Right ventricle myocardium superior (tissue), 1 donor: ENCODE measurements around the gene LCE1E. TPM values are rescaled to one million over a fixed set of nuclear protein-coding genes. Genes with fewer than 3 reads are reported as not detected.

Experiments
- ATAC-seq: fragments of 200-7000 bp; cut with Tn5 transposase; one replicate; pipeline ENCODE4 v1.9.1; 2020; ENCODE audit warnings: mild to moderate bottlenecking; ENCODE audit not compliant: poor library complexity
- DNase-seq: peaks from one replicate; pipeline ENCODE4 v3.0.0-alpha.2; 2020
- intact Hi-C: fragments of 100-400 bp; cut with DNase I; formaldehyde crosslinking; loops from one replicate; pipeline ENCODE4 v1.11.2; 2022
- total RNA-seq: library from RNA; stranded (reverse); fragmentation: NEBNext Ultra II Directional; extraction: Animal tissue kit (Norgen Biotek cat#: 25700); gene quantifications from one replicate; pipeline ENCODE4 v1.2.1, GENCODE V29; 2021
- donor health status: DM: no; HTN: yes; CAD: no; lungs with severe emphysema.

The LCE1E gene
- total RNA-seq, 1 donor from 2014 or later: not detected

DNA sequence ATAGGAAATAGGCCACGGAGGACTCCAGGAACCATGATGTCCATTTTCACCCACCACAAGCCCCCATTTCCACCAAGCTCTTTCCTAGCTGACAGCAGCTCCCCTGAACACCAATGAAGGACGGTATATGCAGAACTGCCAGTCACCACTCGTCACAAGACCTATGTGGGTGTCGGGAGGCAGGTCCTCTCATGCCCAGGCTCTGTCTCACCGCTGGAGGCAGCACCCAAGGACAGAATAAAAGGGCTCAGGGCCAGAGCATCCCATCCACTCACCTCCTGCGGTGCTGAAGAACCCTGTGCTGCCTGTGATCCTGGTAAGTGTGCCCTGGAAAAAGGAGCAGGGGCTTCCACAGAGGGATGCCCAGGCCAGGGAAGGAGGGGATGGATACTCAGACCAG, 11.2 kb upstream of the LCE1E start, which contains the start of gene LCE1F:
TSS of gene LCE1F (plus strand) at position 266 of the 400 bp plus-strand sequence. CDS start 1,232 bp downstream, outside the sequence.
- DNase-seq (no peak), ATAC-seq (no peak)
- intact Hi-C loops: no loop called here

DNA sequence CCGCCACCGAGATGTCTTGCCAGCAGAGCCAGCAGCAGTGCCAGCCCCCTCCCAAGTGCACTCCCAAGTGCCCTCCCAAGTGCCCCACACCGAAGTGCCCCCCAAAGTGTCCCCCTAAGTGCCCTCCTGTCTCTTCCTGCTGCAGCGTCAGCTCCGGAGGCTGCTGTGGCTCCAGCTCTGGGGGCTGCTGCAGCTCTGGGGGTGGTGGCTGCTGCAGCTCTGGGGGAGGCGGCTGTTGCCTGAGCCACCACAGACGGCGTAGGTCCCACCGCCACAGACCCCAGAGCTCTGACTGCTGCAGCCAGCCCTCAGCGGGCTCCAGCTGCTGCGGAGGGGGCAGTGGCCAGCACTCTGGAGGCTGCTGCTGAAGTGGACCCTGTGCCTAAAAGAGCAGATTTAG, 9.7 kb upstream of the LCE1E start:
- no peak for DNase-seq
- intact Hi-C loops: no loop called here
- ATAC-seq: no peak

DNA sequence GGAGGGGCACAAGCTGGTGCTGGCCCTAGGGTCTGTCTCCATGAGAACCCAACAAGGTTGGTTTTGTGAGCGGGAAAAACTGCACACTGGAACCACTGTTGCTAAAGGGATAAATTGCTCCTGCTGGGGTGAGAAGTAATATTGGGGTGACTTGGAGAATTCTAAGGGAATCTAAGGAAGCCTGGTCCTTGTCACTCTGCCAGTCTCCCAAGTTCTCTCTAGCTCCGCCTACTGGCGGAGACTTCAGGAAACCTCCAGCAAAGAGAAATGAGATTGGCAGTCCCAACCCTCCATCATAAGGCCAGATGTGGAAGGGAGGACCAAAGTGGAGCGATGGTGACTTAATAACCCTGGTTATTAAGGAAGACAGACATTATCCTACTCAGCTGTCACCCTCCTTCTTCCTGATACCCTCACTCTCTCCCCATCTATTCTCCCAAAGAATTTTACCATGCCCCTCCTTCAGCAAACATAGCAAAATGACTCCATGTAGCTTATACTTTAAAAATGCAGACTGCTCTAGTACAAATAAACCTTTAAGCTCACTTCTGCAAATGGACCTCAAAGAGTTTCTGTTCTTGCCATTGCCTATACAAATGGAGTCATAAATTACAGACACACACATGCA, 8.4 kb upstream of the LCE1E start:
- intact Hi-C loops: no loop called here
- DNase-seq: no peak
- ATAC-seq: no peak

DNA sequence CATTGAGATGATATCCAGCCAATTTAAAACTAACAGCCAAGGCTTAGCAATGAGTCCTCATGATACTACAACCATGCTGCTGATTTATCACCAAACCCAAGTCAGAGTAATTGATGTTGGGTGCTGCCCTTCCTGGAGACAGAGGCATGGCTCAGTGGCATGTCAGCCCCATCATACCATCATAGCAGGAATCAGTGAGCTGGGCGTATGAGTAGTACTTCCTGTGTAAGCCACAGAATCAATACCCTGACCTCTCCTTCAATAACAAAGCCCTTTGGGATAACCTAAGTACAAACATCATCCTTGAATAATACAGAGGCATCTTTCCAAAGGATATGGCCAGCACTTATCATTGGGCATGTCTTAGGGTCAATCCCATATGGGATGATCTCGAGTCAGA, 3.0 kb upstream of the LCE1E start:
- intact Hi-C loops: no loop called here
- ATAC-seq: no peak

DNA sequence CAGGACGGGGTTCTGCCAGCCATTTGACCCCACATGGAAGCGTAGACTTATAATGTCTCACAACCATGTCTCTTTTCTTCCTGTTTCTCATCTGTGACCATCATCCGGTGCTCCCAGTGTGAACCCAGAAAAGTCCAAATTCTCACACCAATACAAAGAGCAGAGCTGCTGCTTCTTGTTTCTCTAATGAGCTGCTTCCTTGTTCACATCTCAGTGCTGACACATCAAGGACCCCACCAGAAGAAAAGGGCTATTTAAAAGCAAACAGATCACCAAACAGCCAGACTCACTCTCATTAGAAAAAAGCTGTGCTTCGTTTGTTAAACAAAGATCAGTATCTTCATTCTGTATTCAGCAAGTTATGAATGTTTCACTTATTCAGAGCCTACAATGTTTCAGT, 9.6 kb downstream of the LCE1E start:
- DNase-seq (no peak), ATAC-seq (no peak)
- intact Hi-C loops: no loop called here

More for the DNA sequence above, 3.0 kb upstream of the LCE1E start:
- no peak for DNase-seq

DNA sequence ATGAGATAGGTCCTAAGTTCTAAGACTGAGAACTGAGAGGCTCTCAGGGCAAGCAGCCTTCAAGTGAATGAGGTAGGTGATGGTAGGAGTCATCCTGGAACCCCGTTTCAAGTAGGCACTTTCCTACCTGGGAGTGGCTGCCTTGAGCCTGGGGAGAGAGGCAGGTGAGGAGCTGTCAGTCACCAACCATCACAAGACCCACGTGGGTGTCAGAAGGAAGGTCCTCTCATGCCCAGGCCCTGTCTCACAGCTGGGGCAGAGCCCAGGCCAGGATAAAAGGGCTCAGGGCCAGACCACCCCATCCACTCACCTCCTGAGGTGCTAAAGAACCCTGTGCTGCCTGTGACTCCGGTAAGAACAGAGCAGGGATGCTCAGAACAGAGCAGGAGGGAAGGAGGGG, 10.4 kb downstream of the LCE1E start, which contains the start of gene LCE1D:
TSS of gene LCE1D (plus strand) at position 301 of the 400 bp plus-strand sequence. CDS start 1,074 bp downstream, outside the sequence.
- intact Hi-C loops: no loop called here
- ATAC-seq (no peak), DNase-seq (no peak)

DNA sequence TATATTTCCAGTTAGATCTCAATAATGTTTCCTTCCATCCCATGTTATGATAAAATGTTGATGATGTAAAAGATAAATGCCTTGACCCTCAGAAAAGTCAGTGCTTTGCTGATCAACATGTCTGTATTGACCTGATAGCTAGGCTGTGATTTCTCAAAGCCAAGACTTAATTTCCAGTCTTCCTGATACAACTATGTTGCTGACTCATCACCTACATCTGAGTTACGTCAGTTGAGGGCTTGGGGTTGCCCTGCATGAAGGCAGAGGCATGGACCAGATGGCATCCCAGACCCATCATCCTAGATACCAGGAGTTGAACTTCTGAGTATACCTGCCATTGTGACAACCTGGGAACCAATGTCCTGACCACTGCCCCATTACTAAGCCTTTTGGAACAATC, 15.3 kb downstream of the LCE1E start:
- intact Hi-C loops: no loop called here
- DNase-seq (no peak), ATAC-seq (no peak)

DNA sequence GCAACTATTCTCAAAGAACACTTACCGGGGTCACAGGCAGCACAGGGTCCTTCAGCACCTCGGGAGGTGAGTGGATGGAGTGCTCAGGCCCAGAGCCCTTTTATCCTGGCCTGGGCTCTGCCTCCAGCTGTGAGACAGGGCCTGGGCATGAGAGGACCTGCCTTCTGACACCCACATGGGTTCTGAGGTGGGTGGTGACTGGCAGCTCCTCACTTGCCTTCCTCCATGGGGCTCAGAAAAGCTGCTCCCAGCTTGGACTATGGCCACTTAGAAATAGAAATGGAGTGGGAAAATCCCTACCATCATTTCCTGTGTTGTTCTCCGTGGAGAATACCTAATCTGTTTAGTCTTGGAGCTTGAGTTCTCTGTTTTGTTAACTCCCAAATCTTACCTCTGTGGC, 20.5 kb downstream of the LCE1E start, which contains the start of gene LCE1C:
TSS of gene LCE1C (minus strand) at position 76 of the 400 bp plus-strand sequence. CDS start 1,173 bp downstream, outside the sequence.
- no peak for ATAC-seq
- DNase-seq: no peak
- intact Hi-C loops: no loop called here

DNA sequence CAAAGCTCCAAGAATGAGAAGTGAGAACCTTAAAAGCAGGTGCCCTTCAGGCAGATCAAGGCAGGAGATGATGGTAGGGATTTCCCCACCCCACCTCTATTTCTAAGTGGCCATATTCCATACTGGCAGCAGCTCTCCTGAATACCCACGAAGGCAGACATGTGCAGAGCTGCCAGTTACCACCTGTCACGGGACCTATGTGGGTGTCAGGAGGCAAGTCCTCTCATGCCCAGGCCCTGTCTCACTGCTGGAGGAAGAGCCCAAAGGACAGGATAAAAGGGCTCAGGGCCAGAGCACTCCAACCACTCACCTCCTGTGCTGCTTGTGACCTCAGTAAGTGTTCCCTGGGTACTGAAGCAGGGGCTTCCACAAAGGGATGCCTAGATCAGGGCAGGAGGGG, 25.0 kb downstream of the LCE1E start:
- ATAC-seq: no peak
- intact Hi-C loops: no loop called here

DNA sequence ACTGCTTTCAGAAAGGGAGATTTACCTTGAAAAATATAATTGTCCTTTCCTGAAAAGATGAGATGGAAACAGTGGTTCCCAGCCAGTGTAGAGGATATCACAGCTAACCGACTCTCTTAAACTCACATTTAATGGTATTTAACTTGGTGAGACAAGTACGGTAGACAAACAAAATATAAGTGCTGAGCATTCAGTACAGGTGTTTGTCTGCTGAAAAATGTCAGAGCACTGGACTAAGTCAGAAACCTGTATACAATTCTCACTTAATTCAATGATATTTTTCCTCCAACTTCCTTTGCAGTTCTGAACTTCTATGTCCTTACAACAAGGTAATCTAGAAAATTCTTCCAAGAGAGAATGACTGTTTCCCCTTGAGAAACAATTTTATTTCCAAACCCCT, 25.6 kb downstream of the LCE1E start, which contains the start of gene LCE1B:
TSS of gene LCE1B (plus strand) at position 301 of the 400 bp plus-strand sequence. CDS start 476 bp downstream, outside the sequence.
- ATAC-seq (no peak), DNase-seq (no peak)
- intact Hi-C loops: no loop called here

More for the DNA sequence above, 25.0 kb downstream of the LCE1E start:
- DNase-seq: no peak

DNA sequence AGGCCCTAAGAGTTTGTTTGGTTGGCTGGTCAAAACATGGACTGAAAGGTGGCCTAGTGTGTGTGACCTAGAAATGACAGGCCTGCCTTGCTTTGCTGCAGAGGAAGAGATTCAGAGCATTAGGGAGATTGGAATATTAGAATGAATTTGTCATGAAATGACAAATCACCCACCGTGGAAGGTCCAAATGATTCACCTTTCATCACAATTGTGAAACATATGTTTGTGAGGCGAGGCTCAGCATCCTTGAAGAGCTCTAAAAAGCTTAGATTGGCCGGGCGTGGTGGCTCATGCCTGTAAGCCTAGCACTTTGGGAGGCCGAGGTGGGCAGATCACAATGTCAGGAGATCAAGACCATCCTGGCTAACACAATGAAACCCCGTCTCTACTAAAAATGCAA, 31.3 kb downstream of the LCE1E start:
- DNase-seq: no peak
- no peak for ATAC-seq
- intact Hi-C loops: no loop called here

DNA sequence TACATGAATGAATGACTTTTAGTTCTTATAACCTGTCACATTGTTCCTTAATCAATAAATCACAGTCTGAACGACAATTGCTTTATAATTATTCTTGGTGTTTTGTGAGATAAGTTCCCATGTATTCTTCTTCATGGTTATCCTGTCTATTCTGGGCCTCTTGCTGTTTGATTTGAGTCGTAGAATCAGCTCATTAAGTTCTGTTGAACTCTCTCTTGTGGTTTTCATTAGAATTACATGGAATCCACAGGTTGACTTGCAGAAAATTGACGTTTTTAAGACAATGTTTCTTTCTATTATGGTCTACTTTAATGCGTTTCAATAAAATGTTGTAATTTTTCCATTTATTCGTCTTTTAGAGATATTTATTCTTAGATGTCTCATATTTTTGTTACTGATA, 37.2 kb downstream of the LCE1E start:
- intact Hi-C loops: no loop called here
- ATAC-seq: no peak
- no peak for DNase-seq

DNA sequence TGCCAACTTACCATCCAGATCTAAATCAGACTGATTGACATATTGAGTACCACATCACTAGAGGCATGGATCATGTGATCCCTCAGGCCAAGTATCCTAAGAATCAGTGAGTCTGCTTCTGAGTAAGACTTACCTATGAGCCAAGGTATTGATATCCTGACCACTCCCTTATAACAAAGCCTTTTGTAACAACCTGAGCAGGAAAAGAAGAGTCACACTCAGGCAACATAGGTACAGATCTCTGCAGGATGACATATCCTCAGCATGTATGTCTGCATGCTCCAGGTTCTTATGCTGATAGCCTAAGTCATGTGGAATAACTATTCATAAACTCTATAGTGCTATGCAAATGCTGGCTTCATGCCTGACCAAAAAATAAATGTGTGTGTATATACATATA, 38.9 kb downstream of the LCE1E start:
- intact Hi-C loops: no loop called here
- DNase-seq (no peak), ATAC-seq (no peak)

DNA sequence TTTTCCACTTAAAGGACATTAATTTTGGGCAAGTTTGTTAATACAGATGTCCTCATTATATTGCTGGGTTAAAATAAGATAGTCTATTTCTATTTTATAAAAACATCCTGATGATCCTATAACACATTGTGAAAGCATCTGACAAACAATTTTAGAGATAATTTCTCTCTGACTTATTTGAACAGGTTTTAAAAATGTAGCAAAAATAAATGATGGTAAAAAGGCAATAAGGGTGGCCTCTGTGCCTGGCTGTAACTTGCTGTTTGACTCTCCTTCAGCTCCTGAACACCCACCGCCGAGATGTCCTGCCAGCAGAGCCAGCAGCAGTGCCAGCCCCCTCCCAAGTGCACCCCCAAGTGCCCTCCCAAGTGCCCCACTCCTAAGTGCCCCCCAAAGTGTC, 41.1 kb downstream of the LCE1E start, which contains the start of gene LCE1A:
TSS of gene LCE1A (plus strand) at position 301 of the 400 bp plus-strand sequence. CDS start at position 301, 0 bp downstream.
- ATAC-seq (no peak), DNase-seq (no peak)
- intact Hi-C loops: no loop called here

DNA sequence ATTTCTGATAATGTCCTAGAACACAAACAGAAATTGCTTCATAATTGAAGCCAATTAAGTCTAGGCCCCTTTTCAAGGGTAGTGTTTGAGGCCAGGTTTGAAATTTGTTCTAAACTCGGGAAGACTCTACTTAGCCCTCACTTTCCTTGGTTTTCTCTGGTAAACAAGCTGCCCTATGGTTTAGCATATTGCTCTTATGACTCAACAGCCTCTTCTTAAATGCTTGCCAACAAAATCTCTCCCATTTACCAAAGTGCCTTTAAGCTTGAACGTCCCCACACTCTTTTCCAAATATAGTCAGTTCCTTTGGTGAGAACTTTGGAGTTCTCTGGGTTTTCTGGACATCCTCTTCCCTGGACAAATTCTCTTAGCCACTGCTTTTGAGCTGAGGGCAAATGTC, 50.8 kb downstream of the LCE1E start:
- no peak for DNase-seq
- intact Hi-C loops: no loop called here
- no peak for ATAC-seq

Other genes starting within 250 kb of the LCE1E start
- not detected for gene LCE3E, start 219.5 kb upstream of the LCE1E start, total RNA-seq
- not detected for gene LCE3D, start 205.7 kb upstream of the LCE1E start, total RNA-seq
- not detected for gene LCE3C, start 186.0 kb upstream of the LCE1E start, total RNA-seq
- gene LCE3B, start 172.4 kb upstream of the LCE1E start, total RNA-seq: not detected
- not detected for gene LCE3A, start 163.2 kb upstream of the LCE1E start, total RNA-seq
- gene LCE2D, start 122.9 kb upstream of the LCE1E start, total RNA-seq: not detected
- not detected for gene LCE2C, start 111.0 kb upstream of the LCE1E start, total RNA-seq
- gene LCE2B, start 100.1 kb upstream of the LCE1E start, total RNA-seq: not detected
- gene LCE2A, start 87.9 kb upstream of the LCE1E start, total RNA-seq: not detected
- not detected for gene LCE4A, start 78.1 kb upstream of the LCE1E start, total RNA-seq
- gene KPRP, start 28.2 kb upstream of the LCE1E start, total RNA-seq: not detected
- not detected for gene LCE1F, start 11.1 kb upstream of the LCE1E start, total RNA-seq
- not detected for gene LCE1D, start 10.5 kb downstream of the LCE1E start, total RNA-seq
- not detected for gene LCE1C, start 20.4 kb downstream of the LCE1E start, total RNA-seq
- not detected for gene LCE1B, start 25.7 kb downstream of the LCE1E start, total RNA-seq
- gene LCE1A, start 41.2 kb downstream of the LCE1E start, total RNA-seq: not detected
- gene LCE6A, start 56.6 kb downstream of the LCE1E start, total RNA-seq: not detected
- not detected for gene LCE7A, start 73.7 kb downstream of the LCE1E start, total RNA-seq
- gene SMCP, start 92.1 kb downstream of the LCE1E start, total RNA-seq: not detected
- not detected for gene IVL, start 122.3 kb downstream of the LCE1E start, total RNA-seq
- gene SPRR5, start 160.9 kb downstream of the LCE1E start, total RNA-seq: not detected
- gene SPRR4, start 184.4 kb downstream of the LCE1E start, total RNA-seq: not detected
- gene SPRR1A, start 197.8 kb downstream of the LCE1E start, total RNA-seq: not detected
- not detected for gene SPRR3, start 215.5 kb downstream of the LCE1E start, total RNA-seq
- not detected for gene SPRR1B, start 244.9 kb downstream of the LCE1E start, total RNA-seq